ENCODE measurements around the gene LZTS3. TPM values are rescaled to one million over a fixed set of nuclear protein-coding genes. Genes with fewer than 3 reads are reported as not detected.

The LZTS3 gene
- total RNA-seq, 1 donor from 2014 or later, result 0.84 TPM

- no peaks in the 10 kb centered on the region for H3K9me3 Mint-ChIP-seq
- POLR2A ChIA-PET, result no interaction called here
- no peak overlapping the region for H3K27ac Mint-ChIP-seq
- TF ChIP-seq, protein P1, sequence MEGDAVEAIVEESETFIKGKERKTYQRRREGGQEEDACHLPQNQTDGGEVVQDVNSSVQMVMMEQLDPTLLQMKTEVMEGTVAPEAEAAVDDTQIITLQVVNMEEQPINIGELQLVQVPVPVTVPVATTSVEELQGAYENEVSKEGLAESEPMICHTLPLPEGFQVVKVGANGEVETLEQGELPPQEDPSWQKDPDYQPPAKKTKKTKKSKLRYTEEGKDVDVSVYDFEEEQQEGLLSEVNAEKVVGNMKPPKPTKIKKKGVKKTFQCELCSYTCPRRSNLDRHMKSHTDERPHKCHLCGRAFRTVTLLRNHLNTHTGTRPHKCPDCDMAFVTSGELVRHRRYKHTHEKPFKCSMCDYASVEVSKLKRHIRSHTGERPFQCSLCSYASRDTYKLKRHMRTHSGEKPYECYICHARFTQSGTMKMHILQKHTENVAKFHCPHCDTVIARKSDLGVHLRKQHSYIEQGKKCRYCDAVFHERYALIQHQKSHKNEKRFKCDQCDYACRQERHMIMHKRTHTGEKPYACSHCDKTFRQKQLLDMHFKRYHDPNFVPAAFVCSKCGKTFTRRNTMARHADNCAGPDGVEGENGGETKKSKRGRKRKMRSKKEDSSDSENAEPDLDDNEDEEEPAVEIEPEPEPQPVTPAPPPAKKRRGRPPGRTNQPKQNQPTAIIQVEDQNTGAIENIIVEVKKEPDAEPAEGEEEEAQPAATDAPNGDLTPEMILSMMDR (IDR thresholded peaks at IDR 0.05), result no peak
- H3K4me3 Mint-ChIP-seq, result no peak overlapping the region
- peaks cover 63% of the 10 kb centered on the region for H3K36me3 Mint-ChIP-seq (ENCODE audit: low read depth)
- DNase-seq (no peak), ATAC-seq (ENCODE audit: low read depth) (no peak)
- H3K27me3 Mint-ChIP-seq, result no peaks in the 10 kb centered on the region
- intact Hi-C loops (cut with micrococcal nuclease), result loop anchor here (10.0 kb wide), 1 partner anchor 276 kb away; the partner anchor contains the start of gene PTPRA
- H3K4me1 Mint-ChIP-seq, result peaks cover 43% of the 10 kb centered on the region
- CTCF ChIA-PET, result no interaction called here
Measured at GRCh38 chr20:3150908-3151307, 22.4 kb downstream of the LZTS3 start.

GRCh38 chr20:3146732-3147341 is 26.5 kb downstream of the LZTS3 start:
- intact Hi-C loops (cut with micrococcal nuclease), result no loop called here
- TF ChIP-seq, protein P1 (IDR thresholded peaks at IDR 0.05), result no peak
- Mint-ChIP-seq H3K4me1 (peaks cover 20% of the 10 kb centered on the region), H3K27me3 (no peaks in the 10 kb centered on the region), H3K27ac (no peak overlapping the region), H3K36me3 (ENCODE audit: low read depth) (peaks cover 54% of the 10 kb centered on the region), H3K9me3 (no peaks in the 10 kb centered on the region), H3K4me3 (no peak overlapping the region)
- POLR2A ChIA-PET, result no interaction called here
- CTCF ChIA-PET, result no interaction called here
- DNase-seq (no peak), ATAC-seq (ENCODE audit: low read depth) (no peak)

DNA sequence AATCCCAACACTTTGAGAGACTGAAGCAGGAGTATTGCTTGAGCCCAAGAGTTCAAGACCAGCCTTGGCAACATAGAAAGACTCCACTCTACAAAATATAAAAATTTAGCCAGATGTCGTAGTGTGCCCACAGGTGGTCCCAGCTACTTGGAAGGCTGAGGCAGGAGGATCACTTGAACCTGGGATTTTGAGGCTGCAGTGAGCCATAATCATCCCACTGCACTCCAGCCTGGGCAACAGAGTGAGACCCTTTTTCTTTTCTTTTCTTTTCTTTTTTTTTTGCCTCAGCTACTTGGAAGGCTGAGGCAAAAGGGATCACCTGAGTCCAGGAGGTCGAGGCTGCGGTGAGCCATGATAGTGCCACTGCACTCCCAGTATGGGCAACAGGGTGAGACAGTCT is 31.6 kb downstream of the LZTS3 start:
- CTCF ChIA-PET, result no interaction called here
- H3K36me3 Mint-ChIP-seq (ENCODE audit: low read depth), result peaks cover 27% of the 10 kb centered on the region
- H3K27ac Mint-ChIP-seq, result no peak overlapping the region
- no peaks in the 10 kb centered on the region for H3K27me3 Mint-ChIP-seq
- TF ChIP-seq, protein P1 (IDR thresholded peaks at IDR 0.05), result no peak
- H3K9me3 Mint-ChIP-seq, result no peaks in the 10 kb centered on the region
- no peak overlapping the region for H3K4me3 Mint-ChIP-seq
- peaks cover 6% of the 10 kb centered on the region for H3K4me1 Mint-ChIP-seq
- intact Hi-C loops (cut with micrococcal nuclease), result no loop called here
- POLR2A ChIA-PET, result interaction anchor here (0.7 kb wide), 1 partner anchor 17 kb away, joined by 3 read pairs; no protein-coding TSS in a partner anchor
- ATAC-seq (ENCODE audit: low read depth) (no peak), DNase-seq (no peak)

DNA sequence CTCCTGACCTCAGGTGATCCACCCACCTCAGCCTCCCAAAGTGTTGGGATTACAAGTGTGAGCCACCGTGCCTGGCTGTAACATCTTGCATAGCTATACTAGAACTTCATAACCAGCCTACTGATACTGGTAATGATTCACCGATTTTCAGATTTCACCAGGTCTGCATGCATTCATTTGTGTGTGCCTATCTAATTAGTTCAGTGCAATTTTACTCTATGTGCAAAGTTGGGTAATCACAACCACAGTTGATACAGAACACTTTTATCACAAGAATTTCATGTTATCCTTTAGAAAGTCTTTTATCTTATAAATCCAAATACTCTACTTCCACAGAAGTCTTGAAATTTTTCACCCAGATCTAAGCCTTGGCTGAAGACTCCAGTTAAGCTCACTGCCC is 35.9 kb downstream of the LZTS3 start:
- DNase-seq, result no peak
- H3K27me3 Mint-ChIP-seq, result no peaks in the 10 kb centered on the region
- H3K9me3 Mint-ChIP-seq, result no peaks in the 10 kb centered on the region
- CTCF ChIA-PET, result no interaction called here
- H3K4me1 Mint-ChIP-seq, result no peaks in the 10 kb centered on the region
- POLR2A ChIA-PET, result no interaction called here
- H3K4me3 Mint-ChIP-seq, result no peak overlapping the region
- intact Hi-C loops (cut with micrococcal nuclease), result no loop called here
- peaks cover 13% of the 10 kb centered on the region for H3K36me3 Mint-ChIP-seq (ENCODE audit: low read depth)
- H3K27ac Mint-ChIP-seq, result no peak overlapping the region
- TF ChIP-seq, protein P1 (IDR thresholded peaks at IDR 0.05), result no peak
- no peak for ATAC-seq (ENCODE audit: low read depth)

GRCh38 chr20:3135507-3136070 is 37.8 kb downstream of the LZTS3 start:
- H3K27me3 Mint-ChIP-seq, result no peaks in the 10 kb centered on the region
- intact Hi-C loops (cut with micrococcal nuclease), result no loop called here
- ChIA-PET POLR2A (no interaction called here), CTCF (no interaction called here)
- no peak overlapping the region for H3K27ac Mint-ChIP-seq
- TF ChIP-seq, protein P1 (IDR thresholded peaks at IDR 0.05), result no peak
- H3K9me3 Mint-ChIP-seq, result no peaks in the 10 kb centered on the region
- H3K4me3 Mint-ChIP-seq, result no peak overlapping the region
- no peak for ATAC-seq (ENCODE audit: low read depth)
- DNase-seq, result no peak
- peaks cover 16% of the 10 kb centered on the region for H3K36me3 Mint-ChIP-seq (ENCODE audit: low read depth)
- H3K4me1 Mint-ChIP-seq, result no peaks in the 10 kb centered on the region
